SK-N-SH treated with all-trans-retinoic acid at 6 μM for 48 hours (cell line): ENCODE data around the gene BCAP29.
"Not testable (repeated sequence)": the region's sequence is repeated elsewhere in the genome, so short reads cannot be mapped to it uniquely, and the experiment has no call there.

Experiments used
- ATAC-seq: fragments of 200-7000 bp; cut with Tn5 transposase; 3 replicates; pipeline ENCODE4 v1.9.1; 2020; ENCODE audit warnings: mild to moderate bottlenecking, moderate library complexity
- ARNTL ChIP-seq: fragments of 450-650 bp; formaldehyde crosslinking; IDR thresholded peaks from 2 replicates; pipeline ENCODE4 v1.5.0; 2020; ENCODE audit warnings: low read depth, mild to moderate bottlenecking, moderate library complexity, borderline replicate concordance
- CREB5 ChIP-seq: fragments of 250-450 bp; sonication (Bioruptor Pico); IDR thresholded peaks from 2 replicates; pipeline ENCODE4 v1.5.1; 2020; ENCODE audit warnings: low read depth, mild to moderate bottlenecking, moderate library complexity
- CSDC2 ChIP-seq: fragments of 250-450 bp; sonication (Bioruptor Pico); IDR thresholded peaks from 2 replicates; pipeline ENCODE4 v1.5.0; 2020; ENCODE audit warnings: mild to moderate bottlenecking, moderate library complexity
- CSRNP3 ChIP-seq: fragments of 250-450 bp; sonication (Bioruptor Pico); IDR thresholded peaks from 2 replicates; pipeline ENCODE4 v1.5.1; 2021; ENCODE audit warnings: mild to moderate bottlenecking, moderate library complexity
- ESRRG ChIP-seq: fragments of 250-450 bp; sonication (Bioruptor Pico); IDR thresholded peaks from 2 replicates; pipeline ENCODE4 v1.6.1; 2021; ENCODE audit warnings: mild to moderate bottlenecking
- GLIS3 ChIP-seq: fragments of 250-450 bp; sonication (Bioruptor Pico); IDR thresholded peaks from 2 replicates; pipeline ENCODE4 v1.5.0; 2020; ENCODE audit warnings: mild to moderate bottlenecking, moderate library complexity
- ISL1 ChIP-seq: fragments of 250-450 bp; sonication (Bioruptor Pico); IDR thresholded peaks from 2 replicates; pipeline ENCODE4 v2.1.2; 2022; ENCODE audit warnings: mild to moderate bottlenecking, moderate library complexity
- OSR1 ChIP-seq: fragments of 250-450 bp; sonication (Bioruptor Pico); IDR thresholded peaks from 2 replicates; pipeline ENCODE4 v1.8.0; 2022; ENCODE audit warnings: moderate library complexity, mild to moderate bottlenecking, inconsistent platforms
- POU6F1 ChIP-seq: fragments of 250-450 bp; sonication (Bioruptor Pico); IDR thresholded peaks from 2 replicates; pipeline ENCODE4 v1.8.0; 2021; ENCODE audit warnings: low read depth, mild to moderate bottlenecking, moderate library complexity, borderline replicate concordance
- PPARA ChIP-seq: fragments of 250-450 bp; sonication (Bioruptor Pico); IDR thresholded peaks from 2 replicates; pipeline ENCODE4 v1.5.0; 2020; ENCODE audit warnings: mild to moderate bottlenecking, borderline replicate concordance
- RARB ChIP-seq: fragments of 250-450 bp; sonication (Bioruptor Pico); IDR thresholded peaks from 2 replicates; pipeline ENCODE4 v1.8.0; 2021; ENCODE audit warnings: mild to moderate bottlenecking, moderate library complexity
- SNAI2 ChIP-seq: fragments of 250-450 bp; sonication (Bioruptor Pico); IDR thresholded peaks from 2 replicates; pipeline ENCODE4 v1.5.0; 2020; ENCODE audit warnings: mild to moderate bottlenecking, moderate library complexity
- TCF4 ChIP-seq: fragments of 250-450 bp; sonication (Bioruptor Pico); IDR thresholded peaks from 2 replicates; pipeline ENCODE4 v1.8.0; 2021; ENCODE audit warnings: mild to moderate bottlenecking, moderate library complexity, borderline replicate concordance
- TOX ChIP-seq: fragments of 250-450 bp; sonication (Bioruptor Pico); IDR thresholded peaks from 2 replicates; pipeline ENCODE4 v1.8.0; 2021; ENCODE audit warnings: mild to moderate bottlenecking, moderate library complexity, borderline replicate concordance
- TSHZ2 ChIP-seq: fragments of 250-450 bp; sonication (Bioruptor Pico); IDR thresholded peaks from 2 replicates; pipeline ENCODE4 v1.5.0; 2020; ENCODE audit warnings: mild to moderate bottlenecking, moderate library complexity
- ZC3H10 ChIP-seq: fragments of 250-450 bp; sonication (Bioruptor Pico); IDR thresholded peaks from 2 replicates; pipeline ENCODE4 v1.5.1; 2021; ENCODE audit warnings: mild to moderate bottlenecking, moderate library complexity
- ZFP3 ChIP-seq: fragments of 250-450 bp; sonication (Bioruptor Pico); IDR thresholded peaks from 2 replicates; pipeline ENCODE4 v1.5.0; 2020; ENCODE audit warnings: mild to moderate bottlenecking, moderate library complexity
- ZFP30 ChIP-seq: fragments of 450-650 bp; formaldehyde crosslinking; IDR thresholded peaks from 2 replicates; pipeline ENCODE4 v1.5.0; 2022; ENCODE audit warnings: mild to moderate bottlenecking, moderate library complexity
- ZNF565 ChIP-seq: fragments of 450-650 bp; formaldehyde crosslinking; conservative IDR thresholded peaks from 2 replicates; pipeline ENCODE4 v1.5.0; 2020; ENCODE audit warnings: low read depth, mild to moderate bottlenecking, moderate library complexity
- ZNF70 ChIP-seq: fragments of 450-650 bp; formaldehyde crosslinking; IDR thresholded peaks from 2 replicates; pipeline ENCODE4 v1.5.0; 2020; ENCODE audit warnings: mild to moderate bottlenecking, moderate library complexity
- ZNF8 ChIP-seq: fragments of 450-650 bp; formaldehyde crosslinking; IDR thresholded peaks from 2 replicates; pipeline ENCODE4 v1.5.0; 2020; ENCODE audit warnings: mild to moderate bottlenecking, moderate library complexity

BCAP29 gene

GRCh38 chr7:107632492-107632865 lies 52.4 kb downstream of the BCAP29 start (continued):
- TF ChIP-seq GLIS3 (CRISPR knock-in tag) (no peak), OSR1 (no peak)

GRCh38 chr7:107638594-107638993 lies 58.5 kb downstream of the BCAP29 start:
- TF ChIP-seq CREB5 (CRISPR knock-in tag) (no peak), SNAI2 (CRISPR knock-in tag) (no peak), GLIS3 (CRISPR knock-in tag) (no peak), CSRNP3 (no peak), ZNF70 (CRISPR knock-in tag) (no peak), ZNF565 (CRISPR knock-in tag) (no peak), PPARA (CRISPR knock-in tag) (no peak), ZFP3 (CRISPR knock-in tag) (no peak), ARNTL (CRISPR knock-in tag) (no peak), ZNF8 (CRISPR knock-in tag) (no peak), CSDC2 (CRISPR knock-in tag) (no peak)
- ATAC-seq = no peak

GRCh38 chr7:107639070-107639469 lies 59.0 kb downstream of the BCAP29 start:
- not testable (repeated sequence) for ATAC-seq

GRCh38 chr7:107641676-107642075 lies 61.6 kb downstream of the BCAP29 start:
- no peak for ATAC-seq

GRCh38 chr7:107642501-107642900 lies 62.5 kb downstream of the BCAP29 start:
- TF ChIP-seq TOX (CRISPR knock-in tag) = no peak
- no peak for TF ChIP-seq TCF4 (CRISPR knock-in tag)
- TF ChIP-seq CSRNP3 = no peak
- no peak for TF ChIP-seq SNAI2 (CRISPR knock-in tag)
- TF ChIP-seq CSDC2 (CRISPR knock-in tag) = no peak
- no peak for TF ChIP-seq ZC3H10 (CRISPR knock-in tag)
- no peak for TF ChIP-seq POU6F1 (CRISPR knock-in tag)
- no peak for TF ChIP-seq ISL1 (CRISPR knock-in tag)
- no peak for TF ChIP-seq ZNF70 (CRISPR knock-in tag)
- TF ChIP-seq OSR1 = no peak
- no peak for TF ChIP-seq ZFP30 (CRISPR knock-in tag)
- no peak for TF ChIP-seq ESRRG
- TF ChIP-seq ZNF565 (CRISPR knock-in tag) = no peak
- no peak for TF ChIP-seq TSHZ2 (CRISPR knock-in tag)
- no peak for TF ChIP-seq PPARA (CRISPR knock-in tag)
- no peak for TF ChIP-seq RARB (CRISPR knock-in tag)
- TF ChIP-seq CREB5 (CRISPR knock-in tag) = no peak
- TF ChIP-seq GLIS3 (CRISPR knock-in tag) = no peak
- TF ChIP-seq ZFP3 (CRISPR knock-in tag) = no peak
- no peak for ATAC-seq

More at GRCh38 chr7:107641676-107642075, 61.6 kb downstream of the BCAP29 start:
- TF ChIP-seq RARB (CRISPR knock-in tag) = no peak
